ENCODE measurements around the gene EVPLL. TPM values are rescaled to one million over a fixed set of nuclear protein-coding genes. Genes with fewer than 3 reads are reported as not detected.
A peak's percentile ranks its signal among the peaks of the same experiment; 100 is the strongest.
"Not testable (repeated sequence)": the region's sequence is repeated elsewhere in the genome, so short reads cannot be mapped to it uniquely, and the experiment has no call there.

EVPLL gene
- 2.8 TPM for total RNA-seq
- long read RNA-seq, partial matches to known transcripts: 1 of 4 reads
- long read RNA-seq, other reads (novel, unspliced or antisense): 3 of 4 reads

- peak within 1 kb of the TSS; percentile 77 for H3K27ac ChIP-seq
- no peaks in the 10 kb centered on the region for H3K9me3 ChIP-seq
- ATAC-seq: peak; percentile 94 to 98
Observed at GRCh38 chr17:18377437-18378204, at the start of gene EVPLL. Gene EVPLL (plus strand): TSS chr17:18377778. CDS start chr17:18380938, 3,160 bp downstream.

GRCh38 chr17:18328643-18329204 is 48.9 kb upstream of the EVPLL start:
- intact Hi-C loops (cut with DNase I): no loop called here
- no peaks in the 10 kb centered on the region for H3K9me3 ChIP-seq
- no peak for DNase-seq
- ATAC-seq: no peak
- no peaks in the 10 kb centered on the region for H3K27me3 ChIP-seq (ENCODE audit: low read depth)
- no peak for TF ChIP-seq CTCF (IDR thresholded peaks at IDR 0.05)
- H3K4me1 ChIP-seq: peaks cover 3% of the 10 kb centered on the region
- peaks cover 98% of the 10 kb centered on the region for H3K36me3 ChIP-seq
- H3K4me3 ChIP-seq: no peak overlapping the region
- H3K27ac ChIP-seq: no peak overlapping the region

More at GRCh38 chr17:18377437-18378204, at the start of gene EVPLL:
- Histone ChIP-seq H3K4me1 (peaks cover 9% of the 10 kb centered on the region), H3K36me3 (no peaks in the 10 kb centered on the region), H3K27me3 (ENCODE audit: low read depth) (peaks cover 19% of the 10 kb centered on the region), H3K4me3 (peak within 1 kb of the TSS; percentile 19)
- intact Hi-C loops (cut with DNase I): no loop called here
- TF ChIP-seq CTCF (IDR thresholded peaks at IDR 0.05): no peak
- DNase-seq: peak; percentile 92

- peaks cover 97% of the 10 kb centered on the region for H3K36me3 ChIP-seq
Observed at GRCh38 chr17:18331879-18332278, 45.7 kb upstream of the EVPLL start.

GRCh38 chr17:18332909-18333489 is 44.6 kb upstream of the EVPLL start:
- Histone ChIP-seq H3K27me3 (ENCODE audit: low read depth) (no peaks in the 10 kb centered on the region), H3K9me3 (no peaks in the 10 kb centered on the region), H3K27ac (no peak overlapping the region), H3K4me1 (no peaks in the 10 kb centered on the region), H3K4me3 (no peak overlapping the region), H3K36me3 (peaks cover 90% of the 10 kb centered on the region)
- no peak for DNase-seq
- no peak for ATAC-seq
- intact Hi-C loops (cut with DNase I): no loop called here
- no peak for TF ChIP-seq CTCF (IDR thresholded peaks at IDR 0.05)

More at GRCh38 chr17:18331879-18332278, 45.7 kb upstream of the EVPLL start:
- Histone ChIP-seq H3K4me1 (no peaks in the 10 kb centered on the region), H3K9me3 (no peaks in the 10 kb centered on the region), H3K27ac (no peak overlapping the region), H3K27me3 (ENCODE audit: low read depth) (no peaks in the 10 kb centered on the region), H3K4me3 (no peak overlapping the region)
- DNase-seq (no peak), ATAC-seq (no peak)
- intact Hi-C loops (cut with DNase I): no loop called here
- TF ChIP-seq CTCF (IDR thresholded peaks at IDR 0.05): no peak

- DNase-seq: not testable (repeated sequence)
Observed at GRCh38 chr17:18338158-18338557, 39.4 kb upstream of the EVPLL start.

More at GRCh38 chr17:18338158-18338557, 39.4 kb upstream of the EVPLL start:
- H3K4me3 ChIP-seq; H3K27me3 ChIP-seq (ENCODE audit: low read depth); H3K4me1 ChIP-seq; intact Hi-C loops (cut with DNase I); ATAC-seq; H3K27ac ChIP-seq; H3K9me3 ChIP-seq: not testable (repeated sequence)
- peaks cover 77% of the 10 kb centered on the region for H3K36me3 ChIP-seq

Data from lower lobe of right lung (tissue), 2 donors.